ENCODE data around the gene KLK5. TPM values are rescaled to one million over a fixed set of nuclear protein-coding genes. Genes with fewer than 3 reads are reported as not detected.

The KLK5 gene
- total RNA-seq, 1 experiment from 2014 or later, result not detected

DNA sequence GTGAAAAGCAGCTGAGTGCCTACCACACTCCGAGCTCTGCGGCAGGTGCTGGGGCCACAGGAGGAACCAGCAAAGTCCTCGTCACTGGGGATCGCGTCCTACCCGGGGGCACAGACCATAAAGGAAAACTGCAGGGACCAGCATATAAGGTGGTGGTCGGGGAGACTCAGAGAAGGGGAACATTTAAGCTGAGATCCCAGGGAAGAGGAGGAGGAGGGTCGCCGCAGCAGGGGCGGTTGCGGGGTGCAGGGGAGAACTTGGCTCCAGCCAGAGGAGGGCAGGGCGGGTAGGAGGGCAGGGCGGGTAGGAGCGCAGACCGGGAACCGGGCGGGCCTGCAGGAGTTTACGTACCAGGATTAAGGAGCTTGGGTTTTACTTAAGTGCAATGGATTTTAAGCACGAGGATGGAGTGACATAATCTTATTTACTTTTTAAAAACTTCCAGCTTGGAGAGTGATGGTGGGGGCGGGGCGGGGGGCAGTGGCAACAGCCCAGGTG, 40.7 kb downstream of the KLK5 start:
- Histone ChIP-seq H2BK5ac (ENCODE audit: insufficient read length, low read length) (no peak overlapping the region), H2BK12ac (ENCODE audit: insufficient read length, low read depth, low read length) (no peak overlapping the region), H2AFZ (ENCODE audit: low read length) (no peak overlapping the region), H3K27ac (ENCODE audit: insufficient read length, low read depth, low read length) (no peak overlapping the region), H3K23ac (ENCODE audit: insufficient read length, low read depth, low read length) (no peak overlapping the region), H3T11ph (ENCODE audit: low read length) (no peak overlapping the region), H3K9me3 (ENCODE audit: control insufficient read depth, low read depth, low read length) (no peaks in the 10 kb centered on the region), H3K27me3 (ENCODE audit: insufficient read depth, low read length) (peaks cover 30% of the 10 kb centered on the region; the same call in 1 of the 2 replicates), H4K20me1 (ENCODE audit: control insufficient read depth, insufficient read depth, insufficient read length) (no peaks in the 10 kb centered on the region), H3K4ac (ENCODE audit: low read depth, low read length) (no peak overlapping the region), H3K14ac (ENCODE audit: insufficient read depth, low read length) (no peak overlapping the region), H4K8ac (replicated peaks; ENCODE audit: insufficient read length, low read depth, low read length) (no peak overlapping the region), H3K4me2 (ENCODE audit: insufficient read depth, insufficient read length, low read length) (peak overlapping the region; percentile 74), H2BK15ac (ENCODE audit: low read depth, low read length) (no peak overlapping the region), H4K91ac (ENCODE audit: insufficient read length, low read depth, low read length) (no peak overlapping the region), H2BK120ac (ENCODE audit: low read depth, low read length, poor library complexity, severe bottlenecking) (no peak overlapping the region), H4K5ac (ENCODE audit: insufficient read length, low read depth, low read length) (no peak overlapping the region), H3K9ac (ENCODE audit: extremely low read depth, insufficient read length, low read length) (no peak overlapping the region), H3K23me2 (ENCODE audit: insufficient read length, low read depth, low read length, poor library complexity, severe bottlenecking) (peaks cover 7% of the 10 kb centered on the region), H2AK5ac (ENCODE audit: insufficient read length, low read length) (no peak overlapping the region), H3K56ac (ENCODE audit: insufficient read length, low read depth, low read length) (no peak overlapping the region), H3K79me1 (ENCODE audit: insufficient read depth, low read depth, low read length, poor library complexity, severe bottlenecking) (no peaks in the 10 kb centered on the region), H3K4me1 (ENCODE audit: insufficient read depth, low read length) (no peaks in the 10 kb centered on the region), H2BK20ac (ENCODE audit: low read depth, low read length, poor library complexity, severe bottlenecking) (no peak overlapping the region), H3K18ac (ENCODE audit: insufficient read length, low read depth, low read length) (no peak overlapping the region), H3K79me2 (ENCODE audit: insufficient read depth, low read length) (no peaks in the 10 kb centered on the region)
- no peaks in the 10 kb centered on the region for H3K36me3 Mint-ChIP-seq (ENCODE audit: insufficient read depth in 1 of 3, low read depth in 3 of 3)
- TF ChIP-seq, protein P1, sequence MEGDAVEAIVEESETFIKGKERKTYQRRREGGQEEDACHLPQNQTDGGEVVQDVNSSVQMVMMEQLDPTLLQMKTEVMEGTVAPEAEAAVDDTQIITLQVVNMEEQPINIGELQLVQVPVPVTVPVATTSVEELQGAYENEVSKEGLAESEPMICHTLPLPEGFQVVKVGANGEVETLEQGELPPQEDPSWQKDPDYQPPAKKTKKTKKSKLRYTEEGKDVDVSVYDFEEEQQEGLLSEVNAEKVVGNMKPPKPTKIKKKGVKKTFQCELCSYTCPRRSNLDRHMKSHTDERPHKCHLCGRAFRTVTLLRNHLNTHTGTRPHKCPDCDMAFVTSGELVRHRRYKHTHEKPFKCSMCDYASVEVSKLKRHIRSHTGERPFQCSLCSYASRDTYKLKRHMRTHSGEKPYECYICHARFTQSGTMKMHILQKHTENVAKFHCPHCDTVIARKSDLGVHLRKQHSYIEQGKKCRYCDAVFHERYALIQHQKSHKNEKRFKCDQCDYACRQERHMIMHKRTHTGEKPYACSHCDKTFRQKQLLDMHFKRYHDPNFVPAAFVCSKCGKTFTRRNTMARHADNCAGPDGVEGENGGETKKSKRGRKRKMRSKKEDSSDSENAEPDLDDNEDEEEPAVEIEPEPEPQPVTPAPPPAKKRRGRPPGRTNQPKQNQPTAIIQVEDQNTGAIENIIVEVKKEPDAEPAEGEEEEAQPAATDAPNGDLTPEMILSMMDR (conservative IDR thresholded peaks at IDR 0.05), result no peak
- H3K9me3 Mint-ChIP-seq, result no peaks in the 10 kb centered on the region; a peak in 1 of 5 replicates
- no CpG with 5 or more reads among the region's 21 CpGs for WGBS (ENCODE audit: extremely low coverage, insufficient read length, low lambda C conversion rate)
- H3K27ac Mint-ChIP-seq, result no peak overlapping the region
- no peak for DNase-seq
- H3K4me3 Mint-ChIP-seq, result peak overlapping the region in 1 of 2 experiments; percentile 39; a peak in 3 of 5 replicates
- H3K4me1 Mint-ChIP-seq, result peaks cover 17 to 18% of the 10 kb centered on the region in 2 experiments
- H3K27me3 Mint-ChIP-seq (ENCODE audit: low read depth), result peaks cover 46% of the 10 kb centered on the region

Data from H9 (cell line).